Measurements from ENCODE around the gene ANO5. TPM values are rescaled to one million over a fixed set of nuclear protein-coding genes. Genes with fewer than 3 reads are reported as not detected.

ANO5 gene, protein sequence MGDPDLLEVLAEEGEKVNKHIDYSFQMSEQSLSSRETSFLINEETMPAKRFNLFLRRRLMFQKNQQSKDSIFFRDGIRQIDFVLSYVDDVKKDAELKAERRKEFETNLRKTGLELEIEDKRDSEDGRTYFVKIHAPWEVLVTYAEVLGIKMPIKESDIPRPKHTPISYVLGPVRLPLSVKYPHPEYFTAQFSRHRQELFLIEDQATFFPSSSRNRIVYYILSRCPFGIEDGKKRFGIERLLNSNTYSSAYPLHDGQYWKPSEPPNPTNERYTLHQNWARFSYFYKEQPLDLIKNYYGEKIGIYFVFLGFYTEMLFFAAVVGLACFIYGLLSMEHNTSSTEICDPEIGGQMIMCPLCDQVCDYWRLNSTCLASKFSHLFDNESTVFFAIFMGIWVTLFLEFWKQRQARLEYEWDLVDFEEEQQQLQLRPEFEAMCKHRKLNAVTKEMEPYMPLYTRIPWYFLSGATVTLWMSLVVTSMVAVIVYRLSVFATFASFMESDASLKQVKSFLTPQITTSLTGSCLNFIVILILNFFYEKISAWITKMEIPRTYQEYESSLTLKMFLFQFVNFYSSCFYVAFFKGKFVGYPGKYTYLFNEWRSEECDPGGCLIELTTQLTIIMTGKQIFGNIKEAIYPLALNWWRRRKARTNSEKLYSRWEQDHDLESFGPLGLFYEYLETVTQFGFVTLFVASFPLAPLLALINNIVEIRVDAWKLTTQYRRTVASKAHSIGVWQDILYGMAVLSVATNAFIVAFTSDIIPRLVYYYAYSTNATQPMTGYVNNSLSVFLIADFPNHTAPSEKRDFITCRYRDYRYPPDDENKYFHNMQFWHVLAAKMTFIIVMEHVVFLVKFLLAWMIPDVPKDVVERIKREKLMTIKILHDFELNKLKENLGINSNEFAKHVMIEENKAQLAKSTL
- total RNA-seq: 0.54 TPM

DNA sequence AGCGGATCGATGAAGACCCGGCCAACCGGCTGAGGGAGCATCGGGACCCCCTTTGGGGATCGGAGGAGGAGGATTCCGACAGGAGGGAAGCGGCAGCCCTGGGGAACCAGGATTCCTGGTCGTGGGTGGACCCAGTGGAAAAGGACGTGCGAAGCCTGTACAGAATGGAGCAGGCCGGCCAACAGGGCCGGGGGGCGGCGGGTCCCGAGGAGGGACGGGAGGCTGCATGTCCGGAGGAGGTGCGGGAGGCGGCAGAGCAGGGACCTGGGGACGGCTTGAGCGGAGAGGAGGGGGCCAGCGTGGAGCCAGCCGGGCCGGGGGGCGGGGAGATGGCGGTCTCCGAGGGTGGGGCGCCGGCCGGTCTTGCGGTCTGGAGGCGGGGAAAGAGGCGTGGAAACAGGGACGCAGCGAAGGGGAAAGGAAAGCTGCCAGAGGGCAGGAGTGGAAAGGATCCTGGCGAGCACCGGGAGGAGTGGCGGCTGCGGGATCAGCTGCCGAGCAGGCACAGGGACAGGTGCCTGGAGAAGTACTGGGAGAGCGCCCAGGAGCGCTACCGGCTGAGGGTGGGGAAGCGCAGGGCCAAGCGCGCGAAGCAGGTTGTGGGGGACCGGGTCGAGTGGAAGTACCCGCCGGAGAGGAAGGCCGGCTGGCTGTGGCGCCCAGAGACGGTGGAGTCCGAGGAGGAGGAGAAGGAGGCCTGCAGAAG lies at the start of gene ANO5:
Gene ANO5 (plus strand): TSS at position 444 of the 706 bp plus-strand sequence. CDS start 408 bp downstream, outside the sequence.
- DNase-seq (ENCODE audit: low read depth in 2 of 3, low spot score in 2 of 3): peak in 2 of 3 donors; percentile 40

DNA sequence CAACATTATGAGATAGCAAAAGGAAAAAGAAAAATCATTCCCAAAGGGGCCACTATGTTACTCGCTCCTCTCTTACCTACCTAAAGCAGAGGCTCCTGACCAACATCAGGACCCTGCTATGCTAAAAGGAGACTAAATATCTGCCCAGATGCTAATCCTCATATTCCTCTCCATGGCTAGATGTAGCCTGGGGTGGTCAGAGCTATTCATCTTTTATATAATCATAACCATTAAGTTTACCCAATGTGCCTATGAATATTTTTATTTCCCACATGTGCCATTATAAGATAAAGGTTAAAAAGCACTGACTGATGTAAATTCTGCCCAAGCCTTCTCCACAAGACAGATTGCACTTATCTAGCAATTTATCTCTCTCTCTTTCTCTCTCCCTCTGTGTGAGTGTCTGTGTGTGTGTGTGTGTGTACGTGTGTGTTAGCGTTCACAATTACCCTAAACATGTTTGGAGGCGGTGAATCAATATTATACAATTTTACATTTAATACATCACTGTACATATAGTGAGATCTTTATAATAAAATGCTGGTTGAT lies 41.2 kb upstream of the ANO5 start:
- no peak for DNase-seq (ENCODE audit: low read depth in 2 of 3, low spot score in 2 of 3)

DNA sequence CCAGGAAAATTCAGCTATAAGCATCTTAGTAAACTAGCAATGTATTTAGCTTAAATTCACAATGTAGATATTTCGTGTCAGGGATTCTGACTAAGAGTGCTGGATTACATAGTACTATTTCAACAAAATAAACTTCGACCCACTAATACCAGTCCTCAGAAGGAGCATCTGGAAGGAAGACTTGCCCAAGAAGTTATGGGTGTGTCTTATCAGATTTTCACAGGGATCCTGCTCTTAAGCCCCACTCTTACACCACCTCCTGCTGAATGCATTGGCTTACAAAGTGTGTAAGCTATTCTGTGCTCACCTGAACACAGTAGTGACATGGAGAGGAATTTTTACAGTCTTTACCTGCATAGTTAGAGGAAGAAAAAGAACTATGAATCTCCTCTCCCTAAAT lies 35.4 kb upstream of the ANO5 start:
- DNase-seq (ENCODE audit: low read depth in 2 of 3, low spot score in 2 of 3): no peak

DNA sequence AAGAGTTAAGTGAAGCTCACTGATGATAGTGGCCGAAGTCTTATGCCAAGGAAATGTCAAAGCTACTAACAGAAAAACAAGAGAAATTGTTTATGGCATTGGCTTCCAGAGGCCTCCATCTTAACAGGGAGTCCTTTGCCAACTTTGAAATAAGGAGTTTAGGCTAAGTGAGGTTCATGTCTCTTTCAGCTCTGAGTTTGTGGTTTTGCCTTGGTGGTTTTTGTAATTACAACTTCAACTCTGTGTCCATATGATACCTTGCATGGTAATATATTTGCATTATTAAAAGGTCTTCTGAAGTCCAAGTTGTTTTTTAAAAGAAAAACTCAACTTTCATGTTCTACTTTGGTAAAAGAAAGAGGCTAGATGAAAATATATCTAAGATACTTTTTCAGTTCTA lies 31.4 kb upstream of the ANO5 start:
- no peak for DNase-seq (ENCODE audit: low read depth in 2 of 3, low spot score in 2 of 3)

GRCh38 chr11:22162756-22163155 lies 30.1 kb upstream of the ANO5 start:
- DNase-seq (ENCODE audit: low read depth in 2 of 3, low spot score in 2 of 3): peak in 1 of 3 donors; percentile 3

DNA sequence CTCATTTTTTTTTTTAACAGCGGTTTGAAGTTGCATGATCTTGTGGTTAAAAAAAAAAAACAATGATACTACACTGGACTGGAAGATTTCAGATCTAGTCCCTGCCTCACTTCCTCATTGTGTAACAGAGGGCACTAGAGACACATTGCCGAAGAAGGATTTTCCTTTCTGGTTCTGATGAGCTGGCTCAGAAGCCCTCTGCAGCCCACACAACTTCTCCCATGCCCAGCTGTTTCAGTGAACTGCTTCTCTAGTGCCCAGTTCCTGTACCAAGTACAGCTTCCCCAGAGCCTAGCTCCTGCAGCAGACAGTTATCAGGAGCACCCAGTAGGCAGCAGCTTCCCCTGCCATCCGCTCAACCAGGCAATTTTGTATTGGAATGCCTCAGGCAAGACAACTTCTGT lies 29.5 kb upstream of the ANO5 start:
- DNase-seq (ENCODE audit: low read depth in 2 of 3, low spot score in 2 of 3): peak in 2 of 3 donors; percentile 58 to 83

DNA sequence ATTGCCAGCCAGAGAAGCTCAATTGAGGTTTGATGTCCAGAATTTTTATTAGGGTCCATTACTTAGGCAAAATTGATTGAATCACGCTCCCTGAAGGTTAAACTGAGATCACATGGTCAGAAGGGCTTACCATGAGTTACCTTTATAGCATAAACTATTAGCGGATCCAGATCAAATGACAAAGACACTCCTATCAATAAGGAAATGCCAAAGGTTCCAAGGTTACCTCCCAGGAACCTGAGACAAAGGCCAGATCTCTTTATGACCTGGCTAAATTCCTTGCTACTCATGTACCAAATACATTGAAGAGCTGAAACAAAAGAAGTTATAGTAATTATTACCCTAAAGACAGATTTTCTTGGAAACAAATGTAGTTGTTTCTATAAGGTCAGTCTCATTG lies 27.8 kb upstream of the ANO5 start:
- no peak for DNase-seq (ENCODE audit: low read depth in 2 of 3, low spot score in 2 of 3)

DNA sequence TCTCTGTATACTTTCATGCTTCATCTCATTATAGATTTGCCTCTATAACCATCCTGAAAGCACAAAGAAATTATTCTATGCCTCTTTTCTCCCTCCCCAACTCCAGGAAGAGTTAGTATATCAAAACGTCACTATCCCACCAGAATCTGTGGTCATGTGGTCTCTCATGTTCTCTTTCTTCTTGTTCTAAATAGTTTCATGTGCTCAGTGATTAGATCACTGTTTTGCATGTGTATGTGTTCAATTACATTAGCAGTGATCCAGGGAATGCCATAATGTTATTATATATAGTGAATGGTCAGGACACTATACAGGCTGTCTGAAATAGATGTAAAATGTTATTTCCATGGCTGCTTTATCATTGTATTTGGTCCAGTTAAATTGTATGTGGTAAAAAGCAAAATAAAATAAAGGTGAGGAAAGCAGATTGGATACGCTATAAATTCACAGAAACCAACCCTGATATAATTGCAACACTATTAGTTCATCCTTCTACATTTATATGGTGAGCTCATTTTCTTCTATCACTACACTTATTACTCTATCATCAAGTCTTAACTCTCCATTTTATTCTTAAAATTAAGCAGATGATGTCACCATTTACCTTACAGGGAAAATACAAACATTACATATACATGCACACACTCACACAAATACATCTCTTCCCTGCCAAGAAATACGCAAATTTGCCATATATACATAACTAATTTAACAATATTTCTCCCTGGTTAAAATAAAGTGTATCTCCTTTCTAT lies 26.9 kb upstream of the ANO5 start:
- DNase-seq (ENCODE audit: low read depth in 2 of 3, low spot score in 2 of 3): no peak

GRCh38 chr11:22169833-22170232 lies 23.1 kb upstream of the ANO5 start:
- DNase-seq (ENCODE audit: low read depth in 2 of 3, low spot score in 2 of 3): peak in 1 of 3 donors; percentile 32

GRCh38 chr11:22173532-22173931 lies 19.4 kb upstream of the ANO5 start:
- no peak for DNase-seq (ENCODE audit: low read depth in 2 of 3, low spot score in 2 of 3)

GRCh38 chr11:22177186-22177585 lies 15.7 kb upstream of the ANO5 start:
- DNase-seq (ENCODE audit: low read depth in 2 of 3, low spot score in 2 of 3): no peak

- DNase-seq (ENCODE audit: low read depth in 2 of 3, low spot score in 2 of 3): no peak
Measured at GRCh38 chr11:22179626-22180025, 13.3 kb upstream of the ANO5 start.

DNA sequence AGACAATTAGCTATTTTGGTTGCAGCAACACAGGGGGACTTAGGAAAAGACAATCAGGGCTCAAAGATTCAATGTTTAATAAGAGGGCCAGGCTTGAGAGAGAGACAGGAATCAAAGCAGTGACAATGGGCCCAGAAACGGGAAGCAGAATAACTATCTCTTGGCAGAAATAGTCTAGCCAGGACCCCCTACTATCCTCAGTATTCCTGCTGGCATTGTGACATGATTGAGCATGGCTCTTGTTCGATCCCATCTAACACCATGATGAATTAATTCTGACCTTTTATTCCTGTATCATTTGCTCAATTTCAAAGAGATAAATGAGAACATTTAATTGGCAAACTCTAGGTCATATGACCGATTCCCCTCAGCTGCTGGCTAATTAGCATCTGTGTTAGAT lies 12.8 kb upstream of the ANO5 start:
- no peak for DNase-seq (ENCODE audit: low read depth in 2 of 3, low spot score in 2 of 3)

DNA sequence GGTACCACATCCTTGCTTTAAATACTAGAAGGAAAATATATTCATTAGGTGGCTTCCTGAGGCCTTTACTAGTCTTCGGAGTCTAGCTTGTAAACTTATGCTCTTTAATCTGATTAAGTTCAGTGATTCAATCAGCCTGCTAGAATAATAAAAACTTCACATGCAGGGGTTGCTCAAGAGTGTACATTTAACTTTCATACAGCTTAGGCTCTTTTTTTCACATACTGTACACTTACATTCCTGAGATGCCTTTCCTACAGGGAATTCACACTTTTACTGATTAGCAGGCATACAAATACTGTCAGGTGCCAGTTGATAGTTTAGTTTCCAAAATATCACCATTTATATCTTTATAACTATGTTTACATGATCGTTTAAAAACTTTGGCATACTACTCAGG lies 3.2 kb upstream of the ANO5 start:
- DNase-seq (ENCODE audit: low read depth in 2 of 3, low spot score in 2 of 3): no peak

DNA sequence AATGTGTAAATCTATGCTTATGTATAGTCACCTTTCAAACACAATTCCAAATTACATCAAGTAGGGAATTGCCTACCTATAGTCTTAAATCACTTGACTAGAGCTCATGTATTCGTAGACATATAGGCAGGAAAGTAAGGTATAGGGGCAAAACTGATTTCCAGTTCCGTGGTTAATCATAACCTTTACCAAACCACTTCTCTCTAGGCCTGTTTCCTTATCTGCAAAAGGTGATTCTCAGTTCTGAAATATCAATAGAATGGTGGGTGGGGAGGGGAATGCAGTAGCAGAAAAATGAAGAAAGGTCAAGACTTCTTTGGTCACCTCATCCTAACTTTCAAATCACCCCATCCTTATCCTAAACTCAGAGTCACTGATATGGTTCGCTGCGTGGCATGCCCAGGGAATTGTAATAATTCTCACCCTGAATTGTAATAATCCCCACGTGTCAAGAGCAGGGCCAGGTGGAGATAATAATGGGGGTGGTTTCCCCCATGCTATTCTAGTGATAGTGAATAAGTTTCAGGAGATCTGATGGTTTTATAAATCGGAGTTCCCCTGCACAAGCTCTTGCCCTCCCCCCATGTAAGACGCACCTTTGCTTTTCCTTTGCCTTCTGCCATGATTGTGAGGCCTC lies 1.9 kb upstream of the ANO5 start:
- no peak for DNase-seq (ENCODE audit: low read depth in 2 of 3, low spot score in 2 of 3)

DNA sequence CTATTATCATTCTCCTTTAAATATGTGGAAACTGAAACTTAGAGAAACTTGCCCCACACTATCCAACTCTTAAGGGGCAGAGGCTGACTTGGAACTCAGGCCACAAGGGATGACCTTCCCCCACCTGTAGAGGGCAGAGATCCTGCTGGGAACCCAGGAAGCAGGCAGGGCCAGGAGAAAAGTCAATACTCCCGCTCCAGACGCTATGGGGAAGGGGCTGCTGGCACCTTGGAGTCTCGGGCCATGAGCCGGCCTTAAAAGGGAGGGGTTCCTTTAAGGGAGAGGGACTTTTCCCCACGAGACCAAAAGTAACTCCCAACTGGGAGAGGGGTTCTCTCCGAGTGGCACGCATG lies 620 bp upstream of the ANO5 start:
- peak in 2 of 3 donors; percentile 3 to 14 for DNase-seq (ENCODE audit: low read depth in 2 of 3, low spot score in 2 of 3)

- peak in 2 of 3 donors; percentile 13 to 14 for DNase-seq (ENCODE audit: low read depth in 2 of 3, low spot score in 2 of 3)
Measured at GRCh38 chr11:22193348-22194051, 615 bp downstream of the ANO5 start.

GRCh38 chr11:22194306-22194705 lies 1.4 kb downstream of the ANO5 start:
- no peak for DNase-seq (ENCODE audit: low read depth in 2 of 3, low spot score in 2 of 3)

GRCh38 chr11:22194907-22195306 lies 2.0 kb downstream of the ANO5 start:
- DNase-seq (ENCODE audit: low read depth in 2 of 3, low spot score in 2 of 3): no peak
